Lung (tissue), 12 donors: ENCODE data around the gene CST9. TPM values are rescaled to one million over a fixed set of nuclear protein-coding genes. Genes with fewer than 3 reads are reported as not detected.

Experiments used
- ATAC-seq: fragments of 200-7000 bp; cut with Tn5 transposase; one replicate; pipeline ENCODE4 v1.9.1; 2020; ENCODE audit warnings: moderate number of reproducible peaks; ENCODE audit not compliant: insufficient read depth, low FRiP score
- DNase-seq, 3 donors: peaks; one replicate each; pipeline ENCODE4 v3.0.0-alpha.2; 2013 to 2017
- H3K27ac ChIP-seq, 2 donors: one replicate each; pipeline ENCODE4 v1.5.1; 2013; ENCODE audit warnings: mild to moderate bottlenecking in 2 of 2, moderate library complexity in 2 of 2, control low read depth in 1 of 2, inconsistent platforms in 1 of 2, low read depth in 1 of 2, low read length in 1 of 2
- H3K27me3 ChIP-seq, 3 donors: one replicate each; pipeline ENCODE4 v1.5.1; 2013; ENCODE audit warnings: low read length in 2 of 3; ENCODE audit not compliant: control insufficient read depth in 3 of 3, insufficient read depth in 3 of 3
- H3K36me3 ChIP-seq, 4 donors: one replicate each; pipeline ENCODE4 v1.5.1; 2013; ENCODE audit warnings: low read length in 4 of 4, mild to moderate bottlenecking in 1 of 4, moderate library complexity in 1 of 4; ENCODE audit not compliant: control insufficient read depth in 4 of 4, insufficient read depth in 4 of 4
- H3K4me1 ChIP-seq, 5 donors: one replicate each; pipeline ENCODE4 v1.5.1; 2013; ENCODE audit warnings: low read length in 5 of 5, mild to moderate bottlenecking in 2 of 5, moderate library complexity in 1 of 5; ENCODE audit not compliant: control insufficient read depth in 5 of 5, insufficient read depth in 5 of 5
- H3K4me3 ChIP-seq: one replicate; pipeline ENCODE4 v1.5.1; 2013; ENCODE audit warnings: mild to moderate bottlenecking, control low read depth, moderate library complexity
- H3K9ac ChIP-seq, 2 donors: one replicate each; pipeline ENCODE4 v1.5.1; 2013; ENCODE audit warnings: low read length in 2 of 2, control low read depth in 1 of 2; ENCODE audit not compliant: insufficient read depth in 1 of 2
- H3K9me3 ChIP-seq, 4 donors: one replicate each; pipeline ENCODE4 v1.5.1; 2013; ENCODE audit warnings: low read length in 3 of 4, mild to moderate bottlenecking in 1 of 4, moderate library complexity in 1 of 4; ENCODE audit not compliant: control insufficient read depth in 4 of 4, insufficient read depth in 3 of 4
- CTCF ChIP-seq: IDR thresholded peaks from 2 replicates; pipeline ENCODE4 v1.5.1; 2012; ENCODE audit warnings: mild to moderate bottlenecking; ENCODE audit errors: control extremely low read depth, extremely low read depth
- WGBS, 2 donors: extraction: QIAGEN DNeasy Blood & Tissue Kit; methylation state at CpG; one replicate each; pipeline ENCODE4 v1.1.7; 2013; 5-methylcytosine and 5-hydroxymethylcytosine counted together
- polyA plus RNA-seq, 2 donors: library from polyadenylated mRNA; stranded (reverse); fragments of 200-250 nt; gene quantifications; one replicate each; pipeline ENCODE4 v1.2.1, GENCODE V29; 2013
- total RNA-seq, 2 donors: library from RNA; depleted of rRNA in 1 of 2; stranded (reverse); fragments of >200 nt in 1 of 2; gene quantifications; one replicate each; pipeline ENCODE4 v1.2.1, GENCODE V29; 2014 to 2021
- donor health status: control.
- donor health status: control.
- donor health status: Bipolar disorder and iron deficiency.
- donor health status: healthy.
- donor health status: DM: yes; HTN: yes; CAD: no.

Gene CST9
- total and polyA plus RNA-seq, 4 donors = not detected

GRCh38 chr20:23601715-23602114, 4.0 kb downstream of the CST9 start:
- Histone ChIP-seq H3K36me3 (no peaks in the 10 kb centered on the region), H3K27ac (no peak overlapping the region), H3K4me1 (peaks cover 0 to 1% (median 0%) of the 10 kb centered on the region in 5 donors), H3K9ac (no peak overlapping the region), H3K4me3 (no peak overlapping the region), H3K9me3 (peaks cover 0 to 2% (median 0%) of the 10 kb centered on the region in 4 donors), H3K27me3 (no peaks in the 10 kb centered on the region)
- TF ChIP-seq CTCF = no peak
- DNase-seq (no peak), ATAC-seq (no peak)
- 69 to 71% methylated on average over 4 of the region's 4 CpGs for WGBS, 2 donors

DNA sequence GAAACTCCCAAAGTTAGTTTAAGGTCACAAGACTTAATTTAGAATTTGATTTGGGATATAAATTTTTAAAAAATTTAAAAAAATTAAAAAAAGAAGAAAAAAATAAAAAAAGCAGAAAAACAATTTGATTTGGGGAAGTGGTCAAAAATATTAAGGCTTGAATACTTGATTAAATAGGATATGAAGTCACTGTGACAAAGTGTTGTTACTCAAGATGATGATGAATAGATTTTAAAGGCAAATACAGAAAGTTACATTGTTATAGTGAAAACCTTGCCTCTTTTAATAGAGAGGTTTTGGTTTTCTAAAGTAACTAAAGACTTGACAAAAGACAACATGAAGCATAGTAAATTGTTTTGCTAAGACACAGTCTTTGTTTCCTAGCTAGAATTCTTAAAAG, 7.2 kb downstream of the CST9 start:
- H3K27me3 ChIP-seq = no peaks in the 10 kb centered on the region
- H3K4me3 ChIP-seq = no peak overlapping the region
- TF ChIP-seq CTCF = no peak
- ATAC-seq (no peak), DNase-seq (no peak)
- no peak overlapping the region for H3K27ac ChIP-seq
- H3K36me3 ChIP-seq = no peaks in the 10 kb centered on the region
- H3K9me3 ChIP-seq = peaks cover 0 to 2% (median 0%) of the 10 kb centered on the region in 4 donors
- no peak overlapping the region for H3K9ac ChIP-seq
- peaks cover 0 to 1% (median 0%) of the 10 kb centered on the region in 5 donors for H3K4me1 ChIP-seq

DNA sequence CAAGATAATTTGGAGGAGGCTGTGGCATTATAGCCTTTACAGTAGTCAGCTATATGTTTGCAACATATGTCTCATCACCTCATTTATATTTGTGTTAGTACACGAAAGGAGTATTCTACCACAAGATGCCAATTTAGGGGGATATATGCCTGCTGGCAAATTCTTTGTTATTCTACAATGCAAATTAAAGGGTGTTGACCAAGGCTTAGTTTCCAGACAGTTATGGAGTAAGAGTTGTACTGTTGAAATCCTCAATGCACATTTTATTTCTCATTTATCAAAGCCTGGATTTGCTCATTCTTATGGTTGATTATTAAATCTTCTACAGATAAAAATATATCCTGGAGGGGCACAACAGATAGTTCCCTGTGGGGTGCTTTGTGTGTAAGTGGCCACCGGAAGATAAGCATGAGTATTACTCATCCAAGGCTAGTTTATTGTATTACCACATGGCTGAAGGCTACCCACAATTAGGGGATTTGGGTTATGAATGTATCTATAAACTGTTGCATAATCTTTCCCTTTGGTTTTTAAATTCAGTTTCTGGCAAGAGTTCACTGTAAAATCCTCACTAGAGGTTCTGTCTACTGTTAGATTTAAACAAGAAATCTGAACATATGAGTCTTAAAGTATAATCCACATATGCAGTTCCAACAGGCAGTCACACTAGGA, 9.0 kb downstream of the CST9 start:
- TF ChIP-seq CTCF = no peak
- H3K4me3 ChIP-seq = no peak overlapping the region
- ATAC-seq = no peak
- no peak overlapping the region for H3K27ac ChIP-seq
- no peaks in the 10 kb centered on the region for H3K36me3 ChIP-seq
- 43 to 50% methylated on average over 2 of the region's 2 CpGs for WGBS, 2 donors
- H3K27me3 ChIP-seq = no peaks in the 10 kb centered on the region
- H3K9me3 ChIP-seq = no peaks in the 10 kb centered on the region
- no peak for DNase-seq
- H3K9ac ChIP-seq = no peak overlapping the region
- H3K4me1 ChIP-seq = peaks cover 0 to under 1% (median 0%) of the 10 kb centered on the region in 5 donors

GRCh38 chr20:23595941-23596340, 9.8 kb downstream of the CST9 start:
- ATAC-seq (no peak), DNase-seq (no peak)
- 78 to 93% methylated on average over 1 of the region's 1 CpG for WGBS, 2 donors
- Histone ChIP-seq H3K27me3 (no peaks in the 10 kb centered on the region), H3K4me1 (no peaks in the 10 kb centered on the region), H3K9ac (no peak overlapping the region), H3K27ac (no peak overlapping the region), H3K4me3 (no peak overlapping the region), H3K9me3 (no peaks in the 10 kb centered on the region), H3K36me3 (no peaks in the 10 kb centered on the region)
- TF ChIP-seq CTCF = no peak
